GM12873 (cell line): Measurements from ENCODE around the gene WDR90.

ENCODE experiments used
- TF ChIP-seq, protein P1 (sequence below): IDR thresholded peaks from 2 replicates; pipeline ENCODE4 v1.5.1; 2012; ENCODE audit warnings: low read depth, mild to moderate bottlenecking, moderate library complexity, low read length, control low read depth; ENCODE audit not compliant: insufficient read depth; ENCODE audit errors: missing control alignments

The WDR90 gene

GRCh38 chr16:715477-716199, 66.5 kb downstream of the WDR90 start:
- TF ChIP-seq, protein P1, sequence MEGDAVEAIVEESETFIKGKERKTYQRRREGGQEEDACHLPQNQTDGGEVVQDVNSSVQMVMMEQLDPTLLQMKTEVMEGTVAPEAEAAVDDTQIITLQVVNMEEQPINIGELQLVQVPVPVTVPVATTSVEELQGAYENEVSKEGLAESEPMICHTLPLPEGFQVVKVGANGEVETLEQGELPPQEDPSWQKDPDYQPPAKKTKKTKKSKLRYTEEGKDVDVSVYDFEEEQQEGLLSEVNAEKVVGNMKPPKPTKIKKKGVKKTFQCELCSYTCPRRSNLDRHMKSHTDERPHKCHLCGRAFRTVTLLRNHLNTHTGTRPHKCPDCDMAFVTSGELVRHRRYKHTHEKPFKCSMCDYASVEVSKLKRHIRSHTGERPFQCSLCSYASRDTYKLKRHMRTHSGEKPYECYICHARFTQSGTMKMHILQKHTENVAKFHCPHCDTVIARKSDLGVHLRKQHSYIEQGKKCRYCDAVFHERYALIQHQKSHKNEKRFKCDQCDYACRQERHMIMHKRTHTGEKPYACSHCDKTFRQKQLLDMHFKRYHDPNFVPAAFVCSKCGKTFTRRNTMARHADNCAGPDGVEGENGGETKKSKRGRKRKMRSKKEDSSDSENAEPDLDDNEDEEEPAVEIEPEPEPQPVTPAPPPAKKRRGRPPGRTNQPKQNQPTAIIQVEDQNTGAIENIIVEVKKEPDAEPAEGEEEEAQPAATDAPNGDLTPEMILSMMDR = peak; percentile 13

- TF ChIP-seq, protein P1 = no peak
These were observed 67.0 kb downstream of the WDR90 start for GRCh38 chr16:716200-716568.

- TF ChIP-seq, protein P1 = no peak
These were observed 67.7 kb downstream of the WDR90 start for GRCh38 chr16:716768-717325.
